ENCODE results near the gene PRKAR2B. TPM values are rescaled to one million over a fixed set of nuclear protein-coding genes. Genes with fewer than 3 reads are reported as not detected.

The PRKAR2B gene
- total RNA-seq, 4 donors from 2014 or later = 7.1 to 22.8 (median 12.9) TPM

DNA sequence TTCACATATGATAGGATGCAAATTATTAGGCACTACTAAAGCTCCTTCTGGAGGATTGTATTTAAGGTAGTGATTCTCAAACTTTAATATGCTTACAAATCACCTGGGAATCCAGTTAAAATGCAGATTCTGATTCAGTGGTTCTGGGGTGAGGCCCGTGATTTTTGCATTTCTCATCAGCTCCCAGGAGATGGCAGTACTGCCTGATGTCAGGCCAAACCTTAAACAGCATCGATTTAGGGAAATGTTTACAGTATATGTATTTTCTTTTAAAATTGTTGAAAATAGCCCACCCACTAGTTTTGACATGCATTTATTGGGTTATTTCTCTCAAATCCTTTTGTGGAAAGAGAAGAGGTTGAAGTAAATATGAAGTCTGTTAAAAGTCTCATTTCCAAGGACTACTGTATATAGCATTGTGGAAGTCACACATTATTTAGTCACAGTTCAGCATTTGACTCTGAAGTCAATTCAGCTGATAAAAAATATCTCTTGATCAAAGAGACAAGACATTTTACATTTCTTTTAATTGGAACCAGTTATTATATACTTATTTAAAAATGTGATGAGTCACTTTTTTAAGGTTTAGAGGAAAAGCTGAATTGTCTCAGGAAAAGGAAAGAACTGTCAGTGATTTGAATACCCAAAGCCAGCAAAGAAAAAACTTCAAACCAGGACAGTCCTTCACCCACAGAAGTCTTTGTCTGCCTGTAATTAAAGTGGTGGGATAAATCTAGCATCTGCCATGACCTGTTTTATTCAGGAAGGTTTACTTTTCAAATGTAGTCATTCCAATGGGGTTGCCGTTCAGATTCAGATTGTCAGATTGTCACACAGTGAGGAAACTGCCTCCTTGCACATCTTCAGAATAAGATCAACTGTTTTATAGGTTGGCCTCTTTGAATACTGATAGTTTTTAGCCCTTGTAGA, 103.2 kb downstream of the PRKAR2B start:
- peaks cover 0 to 10% (median 0%) of the 10 kb centered on the region in 4 donors for H3K4me1 ChIP-seq
- DNase-seq = no peak
- 24 to 41% methylated on average over 2 to 3 of the region's 3 CpGs for WGBS, 2 donors (ENCODE audit: low coverage in 1 of 2)
- TF ChIP-seq CTCF (IDR thresholded peaks at IDR 0.05) = peak; percentile 32 to 58 (median 43)
- no peak for TF ChIP-seq EP300 (IDR thresholded peaks at IDR 0.05; ENCODE audit: low read depth)
- no peak for TF ChIP-seq POLR2A (IDR thresholded peaks at IDR 0.05)
- TF ChIP-seq POLR2AphosphoS5 (IDR thresholded peaks at IDR 0.05) = no peak
- in situ Hi-C loops (cut with MboI; ENCODE audit: low pct_ligation_motif_present in 1 of 4, low pct_unique_long_range_greater_than_20kb in 1 of 4, low sequenced_read_pairs in 3 of 4) (loop anchor here (5.0 to 25.0 kb wide), 4 partner anchors 193 to 360 kb away; no protein-coding TSS in a partner anchor), intact Hi-C loops (cut with DNase I; ENCODE audit: low total_unique reads) (no loop called here)
- H3K27ac ChIP-seq = peak overlapping the region in 2 of 4 donors; percentile 6 to 25
- no peaks in the 10 kb centered on the region for H3K9me3 ChIP-seq
- no peaks in the 10 kb centered on the region for H3K27me3 ChIP-seq
- H3K36me3 ChIP-seq = no peaks in the 10 kb centered on the region
- H3K4me3 ChIP-seq = no peak overlapping the region

DNA sequence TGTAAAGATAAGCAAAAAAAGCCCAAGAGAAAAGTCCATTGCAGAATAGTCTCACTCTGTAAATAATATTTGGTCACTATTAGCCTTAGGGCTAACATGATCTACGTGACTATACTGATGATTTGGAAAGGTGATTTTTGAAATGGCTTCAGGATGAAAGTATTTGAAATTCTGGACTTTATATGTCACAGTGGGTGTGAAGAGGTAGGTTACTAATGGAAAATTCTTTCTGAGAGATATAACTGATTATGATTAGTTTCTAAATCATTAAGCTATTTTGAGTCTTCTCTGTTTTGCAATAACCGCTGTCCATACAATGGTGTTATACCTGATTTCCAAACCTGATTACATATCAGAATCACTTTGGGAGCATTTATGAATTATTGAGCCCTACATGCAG, 104.2 kb downstream of the PRKAR2B start:
- WGBS, 2 donors (ENCODE audit: low coverage in 1 of 2) = 89 to 94% methylated on average over 2 of the region's 2 CpGs
- no peak for DNase-seq
- no peaks in the 10 kb centered on the region for H3K36me3 ChIP-seq
- no peak overlapping the region for H3K27ac ChIP-seq
- intact Hi-C loops (cut with DNase I; ENCODE audit: low total_unique reads) = no loop called here
- in situ Hi-C loops (cut with MboI; ENCODE audit: low pct_ligation_motif_present in 1 of 4, low pct_unique_long_range_greater_than_20kb in 1 of 4, low sequenced_read_pairs in 3 of 4) = loop anchor here (5.0 to 25.0 kb wide), 4 partner anchors 194 to 361 kb away; no protein-coding TSS in a partner anchor
- no peaks in the 10 kb centered on the region for H3K27me3 ChIP-seq
- no peak for TF ChIP-seq EP300 (IDR thresholded peaks at IDR 0.05; ENCODE audit: low read depth)
- TF ChIP-seq POLR2AphosphoS5 (IDR thresholded peaks at IDR 0.05) = no peak
- no peak for TF ChIP-seq CTCF (IDR thresholded peaks at IDR 0.05)
- no peak for TF ChIP-seq POLR2A (IDR thresholded peaks at IDR 0.05)
- H3K9me3 ChIP-seq = no peaks in the 10 kb centered on the region
- peaks cover 0 to 10% (median 0%) of the 10 kb centered on the region in 4 donors for H3K4me1 ChIP-seq
- H3K4me3 ChIP-seq = no peak overlapping the region

GRCh38 chr7:107149863-107150262, 105.4 kb downstream of the PRKAR2B start:
- 76 to 81% methylated on average over 1 of the region's 1 CpG for WGBS, 2 donors (ENCODE audit: low coverage in 1 of 2)
- Histone ChIP-seq H3K9me3 (no peaks in the 10 kb centered on the region), H3K4me3 (no peak overlapping the region), H3K36me3 (no peaks in the 10 kb centered on the region), H3K27me3 (no peaks in the 10 kb centered on the region), H3K27ac (no peak overlapping the region), H3K4me1 (peaks cover 0 to 10% (median 0%) of the 10 kb centered on the region in 4 donors)
- intact Hi-C loops (cut with DNase I; ENCODE audit: low total_unique reads) (loop anchor here (5.0 kb wide), 1 partner anchor 208 kb away; no protein-coding TSS in a partner anchor), in situ Hi-C loops (cut with MboI; ENCODE audit: low pct_ligation_motif_present in 1 of 4, low pct_unique_long_range_greater_than_20kb in 1 of 4, low sequenced_read_pairs in 3 of 4) (loop anchor here (5.0 to 25.0 kb wide), 5 partner anchors 195 to 363 kb away; no protein-coding TSS in a partner anchor)
- no peak for TF ChIP-seq POLR2A (IDR thresholded peaks at IDR 0.05)
- no peak for TF ChIP-seq CTCF (IDR thresholded peaks at IDR 0.05)
- no peak for TF ChIP-seq EP300 (IDR thresholded peaks at IDR 0.05; ENCODE audit: low read depth)
- TF ChIP-seq POLR2AphosphoS5 (IDR thresholded peaks at IDR 0.05) = no peak
- DNase-seq = no peak

DNA sequence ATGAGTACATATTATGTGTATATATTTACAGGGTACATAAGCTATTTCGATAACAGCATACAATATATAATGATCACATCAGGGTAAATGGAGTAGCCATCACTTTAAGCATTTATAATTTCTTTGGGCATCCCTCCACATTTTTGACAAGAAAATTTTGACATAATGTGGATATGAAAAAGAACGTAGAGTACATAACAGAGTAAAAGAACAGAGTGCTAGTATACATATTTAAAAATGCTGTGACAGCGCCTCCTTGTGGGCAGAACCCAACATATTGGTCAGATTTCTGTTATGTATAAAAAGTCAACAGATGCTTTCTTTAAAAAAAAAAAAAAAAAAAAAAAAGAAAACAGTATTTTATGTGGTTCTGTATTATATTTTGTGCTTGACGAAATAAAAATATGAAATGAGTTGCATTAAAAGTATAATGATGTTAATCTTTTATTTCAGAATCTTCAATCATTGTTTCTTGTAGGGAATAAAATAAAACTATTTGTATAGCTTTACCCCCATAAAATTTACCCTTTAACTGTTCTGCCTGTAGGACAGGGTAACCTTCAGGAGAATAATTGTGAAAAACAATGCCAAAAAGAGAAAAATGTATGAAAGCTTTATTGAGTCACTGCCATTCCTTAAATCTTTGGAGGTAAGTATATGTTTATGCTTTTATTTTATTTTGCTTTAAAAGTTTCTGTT, 106.0 kb downstream of the PRKAR2B start:
- no peaks in the 10 kb centered on the region for H3K36me3 ChIP-seq
- no peaks in the 10 kb centered on the region for H3K9me3 ChIP-seq
- in situ Hi-C loops (cut with MboI; ENCODE audit: low pct_ligation_motif_present in 1 of 4, low pct_unique_long_range_greater_than_20kb in 1 of 4, low sequenced_read_pairs in 3 of 4) (loop anchor here in 2 of 4 donors (5.0 to 10.0 kb wide), 2 partner anchors 206 to 358 kb away; no protein-coding TSS in a partner anchor), intact Hi-C loops (cut with DNase I; ENCODE audit: low total_unique reads) (loop anchor here (5.0 kb wide), 1 partner anchor 208 kb away; no protein-coding TSS in a partner anchor)
- no peak overlapping the region for H3K27ac ChIP-seq
- H3K4me1 ChIP-seq = peaks cover 0 to 10% (median 0%) of the 10 kb centered on the region in 4 donors
- H3K27me3 ChIP-seq = no peaks in the 10 kb centered on the region
- TF ChIP-seq POLR2A (IDR thresholded peaks at IDR 0.05) (no peak), CTCF (IDR thresholded peaks at IDR 0.05) (peak; percentile 62 to 70 (median 66))
- H3K4me3 ChIP-seq = no peak overlapping the region
- peak; percentile 80 for DNase-seq
- WGBS, 2 donors (ENCODE audit: low coverage in 1 of 2) = 19 to 23% methylated on average over 4 of the region's 4 CpGs

Data from transverse colon (tissue), 4 donors.